ENCODE data around the gene ETS1. TPM values are rescaled to one million over a fixed set of nuclear protein-coding genes. Genes with fewer than 3 reads are reported as not detected.

The ETS1 gene
- total RNA-seq, 1 experiment from 2014 or later = 82.0 TPM

- Mint-ChIP-seq H3K4me3 (ENCODE audit: unreplicated experiment) (no peak overlapping the region), H3K36me3 (ENCODE audit: insufficient read depth, unreplicated experiment) (no peaks in the 10 kb centered on the region), H3K27me3 (ENCODE audit: insufficient read depth, unreplicated experiment) (no peaks in the 10 kb centered on the region), H3K4me1 (ENCODE audit: insufficient read depth, unreplicated experiment) (no peaks in the 10 kb centered on the region), H3K9me3 (ENCODE audit: unreplicated experiment) (no peaks in the 10 kb centered on the region), H3K27ac (ENCODE audit: low read depth, unreplicated experiment) (no peak overlapping the region)
- no TSS peak for BruUV-seq (replicated peaks)
- peak; percentile 51 for TF ChIP-seq CTCF (IDR thresholded peaks at IDR 0.05; ENCODE audit: unreplicated experiment)
- peak; percentile 49 for DNase-seq (ENCODE audit: unreplicated experiment)
- POLR2A ChIA-PET = interaction anchor here (0.8 kb wide), 1 partner anchor 183 kb away, joined by 3 read pairs; no protein-coding TSS in a partner anchor
- intact Hi-C loops (cut with micrococcal nuclease) = loop anchor here (1.0 to 5.0 kb wide), 2 partner anchors 130 to 475 kb away; no protein-coding TSS in a partner anchor
- CTCF ChIA-PET = interaction anchor here (0.6 to 7.3 kb wide), 26 partner anchors 13 to 1964 kb away, joined by 3 to 160 read pairs (median 4); no protein-coding TSS in a partner anchor
These were observed 44.9 kb upstream of the ETS1 start for GRCh38 chr11:128632141-128632791.

GRCh38 chr11:128630367-128631230, 43.2 kb upstream of the ETS1 start:
- Mint-ChIP-seq H3K9me3 (ENCODE audit: unreplicated experiment) (no peaks in the 10 kb centered on the region), H3K27me3 (ENCODE audit: insufficient read depth, unreplicated experiment) (no peaks in the 10 kb centered on the region), H3K27ac (ENCODE audit: low read depth, unreplicated experiment) (no peak overlapping the region), H3K36me3 (ENCODE audit: insufficient read depth, unreplicated experiment) (no peaks in the 10 kb centered on the region), H3K4me1 (ENCODE audit: insufficient read depth, unreplicated experiment) (no peaks in the 10 kb centered on the region), H3K4me3 (ENCODE audit: unreplicated experiment) (no peak overlapping the region)
- intact Hi-C loops (cut with micrococcal nuclease) = loop anchor here (1.0 to 5.0 kb wide), 9 partner anchors 108 to 599 kb away; no protein-coding TSS in a partner anchor
- ChIA-PET CTCF (interaction anchor here (0.5 to 7.3 kb wide), 80 partner anchors 8 to 726 kb away, joined by 3 to 160 read pairs (median 4); no protein-coding TSS in a partner anchor), POLR2A (interaction anchor here (0.6 to 1.2 kb wide), 7 partner anchors 14 to 474 kb away, joined by 3 to 4 read pairs (median 3); no protein-coding TSS in a partner anchor)
- TF ChIP-seq CTCF (IDR thresholded peaks at IDR 0.05; ENCODE audit: unreplicated experiment) = peak; percentile 84
- peak; percentile 90 for DNase-seq (ENCODE audit: unreplicated experiment)
- BruUV-seq (replicated peaks) = no TSS peak

DNA sequence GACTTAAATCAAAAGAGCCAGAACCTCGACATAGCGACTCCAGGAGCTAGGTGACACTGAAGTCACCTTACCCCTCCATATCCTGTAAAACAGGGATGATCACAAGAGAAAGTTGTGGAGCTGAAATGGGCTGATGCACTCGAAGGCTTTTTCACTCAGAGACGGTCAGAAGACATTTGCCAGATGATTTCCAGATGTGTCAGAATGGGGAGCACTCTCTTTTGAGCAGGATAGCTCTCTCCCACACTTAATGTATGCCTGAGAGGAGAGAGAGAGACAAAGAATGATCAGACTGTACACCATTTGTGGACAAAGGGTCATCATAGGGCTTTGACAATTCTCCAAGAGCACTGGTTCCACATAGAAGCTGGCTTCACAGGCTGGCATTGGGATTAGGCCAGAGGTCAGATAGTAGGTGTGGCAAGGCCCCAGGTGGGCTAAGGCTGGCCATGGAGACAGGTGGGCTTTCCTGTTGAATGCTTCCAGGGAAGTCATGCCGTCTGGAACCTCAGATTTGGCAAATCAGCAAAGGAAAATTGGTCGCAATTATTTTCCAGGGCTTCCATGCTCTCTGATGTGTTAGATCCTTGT, 42.3 kb upstream of the ETS1 start:
- Mint-ChIP-seq H3K4me3 (ENCODE audit: unreplicated experiment) (no peak overlapping the region), H3K27me3 (ENCODE audit: insufficient read depth, unreplicated experiment) (no peaks in the 10 kb centered on the region), H3K36me3 (ENCODE audit: insufficient read depth, unreplicated experiment) (no peaks in the 10 kb centered on the region), H3K4me1 (ENCODE audit: insufficient read depth, unreplicated experiment) (no peaks in the 10 kb centered on the region), H3K27ac (ENCODE audit: low read depth, unreplicated experiment) (no peak overlapping the region), H3K9me3 (ENCODE audit: unreplicated experiment) (no peaks in the 10 kb centered on the region)
- BruUV-seq (replicated peaks) = no TSS peak
- intact Hi-C loops (cut with micrococcal nuclease) = loop anchor here (1.0 to 5.0 kb wide), 9 partner anchors 107 to 598 kb away; no protein-coding TSS in a partner anchor
- POLR2A ChIA-PET = interaction anchor here (0.6 to 1.2 kb wide), 3 partner anchors 109 to 461 kb away, joined by 3 read pairs; no protein-coding TSS in a partner anchor
- no peak for TF ChIP-seq CTCF (IDR thresholded peaks at IDR 0.05; ENCODE audit: unreplicated experiment)
- DNase-seq (ENCODE audit: unreplicated experiment) = no peak
- CTCF ChIA-PET = interaction anchor here (0.6 to 7.3 kb wide), 26 partner anchors 8 to 472 kb away, joined by 3 to 160 read pairs (median 4); no protein-coding TSS in a partner anchor
